Measurements from ENCODE around the gene PPIF.
A peak's percentile ranks its signal among the peaks of the same experiment; 100 is the strongest.

PPIF gene

DNA sequence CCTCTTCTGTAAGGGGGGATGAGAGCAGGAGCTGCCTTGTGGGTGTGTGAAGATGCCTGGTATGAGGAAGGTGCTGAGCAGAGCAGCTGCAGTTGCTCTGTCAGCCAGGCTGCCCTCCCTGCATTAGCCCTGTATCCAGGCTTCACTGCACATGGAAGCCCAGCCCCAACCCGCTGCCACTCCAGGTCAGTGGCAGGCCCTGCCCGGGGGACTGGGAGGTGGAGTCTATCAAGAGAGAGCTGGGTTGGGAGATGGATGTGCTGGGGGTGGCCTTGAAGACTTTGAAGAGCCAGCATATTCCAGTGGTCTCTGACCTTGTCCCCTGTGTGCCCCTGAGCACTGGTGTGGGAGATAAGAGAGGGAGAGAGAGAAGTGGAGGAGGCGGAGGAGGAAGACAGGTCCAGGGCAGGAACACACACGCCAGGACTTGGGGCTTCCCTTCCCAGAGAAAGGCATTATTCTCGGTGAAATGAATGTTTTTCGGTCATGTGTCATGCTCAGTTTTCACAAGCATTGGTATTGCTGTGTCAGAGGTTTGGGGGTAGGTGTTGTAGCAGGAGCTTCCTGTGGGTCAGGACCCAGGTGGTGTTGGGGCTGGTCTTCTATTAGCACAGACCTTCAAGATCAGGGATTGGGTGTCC lies 2.6 kb downstream of the PPIF start:
- DNase-seq, result no peak

DNA sequence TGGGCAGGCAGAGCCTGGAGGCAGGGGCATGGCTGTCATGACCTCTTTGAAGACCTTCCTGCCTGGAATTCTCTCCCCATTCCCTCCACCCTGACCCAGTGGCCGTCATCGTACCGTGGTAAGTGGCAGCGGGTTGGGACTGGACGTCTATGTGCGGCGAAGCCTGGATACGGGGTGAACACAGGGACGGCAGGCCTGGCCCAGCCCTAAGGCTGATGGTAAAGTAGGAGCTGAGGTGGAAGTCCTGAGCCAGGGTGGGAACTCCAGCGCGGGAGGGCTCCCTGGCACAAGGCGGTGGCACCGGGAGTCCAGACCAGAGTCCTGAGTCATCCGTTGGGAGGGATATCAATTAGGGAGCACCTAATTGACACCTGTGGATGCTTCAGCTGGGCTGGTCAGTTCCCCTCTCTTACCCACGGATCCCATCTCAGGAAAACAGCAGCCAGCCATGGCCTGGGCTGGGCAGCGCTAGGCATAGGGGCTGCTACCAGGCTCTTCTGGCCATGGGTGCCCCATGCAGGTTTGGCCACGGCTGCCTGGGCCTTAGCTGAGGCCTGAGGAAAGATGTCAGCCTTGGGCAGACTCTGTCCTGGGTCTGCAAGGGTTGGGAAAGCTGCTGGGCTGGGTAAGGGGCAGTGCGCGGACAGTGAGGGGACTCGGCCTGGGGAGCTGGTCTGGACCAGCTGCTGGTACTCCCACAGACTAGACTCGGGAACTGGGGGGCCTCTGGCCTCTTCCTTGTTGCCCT lies 3.3 kb downstream of the PPIF start:
- DNase-seq, result no peak

DNA sequence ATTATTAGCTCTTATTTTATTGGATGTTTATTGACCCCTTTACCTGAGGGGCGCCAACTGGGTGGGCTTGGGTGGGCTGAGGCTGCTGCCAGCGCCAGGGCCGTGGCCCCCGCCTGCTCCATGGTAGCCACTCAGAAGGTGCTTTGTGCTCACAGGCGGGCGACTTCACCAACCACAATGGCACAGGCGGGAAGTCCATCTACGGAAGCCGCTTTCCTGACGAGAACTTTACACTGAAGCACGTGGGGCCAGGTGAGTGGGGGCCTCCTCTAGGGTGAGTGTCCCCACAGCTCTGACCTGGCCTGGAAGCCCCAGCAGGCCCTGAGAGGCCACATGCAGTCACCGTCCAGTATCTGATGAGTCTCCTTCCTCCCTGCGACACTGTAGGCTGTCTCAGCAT lies 4.1 kb downstream of the PPIF start:
- no peak for DNase-seq

DNA sequence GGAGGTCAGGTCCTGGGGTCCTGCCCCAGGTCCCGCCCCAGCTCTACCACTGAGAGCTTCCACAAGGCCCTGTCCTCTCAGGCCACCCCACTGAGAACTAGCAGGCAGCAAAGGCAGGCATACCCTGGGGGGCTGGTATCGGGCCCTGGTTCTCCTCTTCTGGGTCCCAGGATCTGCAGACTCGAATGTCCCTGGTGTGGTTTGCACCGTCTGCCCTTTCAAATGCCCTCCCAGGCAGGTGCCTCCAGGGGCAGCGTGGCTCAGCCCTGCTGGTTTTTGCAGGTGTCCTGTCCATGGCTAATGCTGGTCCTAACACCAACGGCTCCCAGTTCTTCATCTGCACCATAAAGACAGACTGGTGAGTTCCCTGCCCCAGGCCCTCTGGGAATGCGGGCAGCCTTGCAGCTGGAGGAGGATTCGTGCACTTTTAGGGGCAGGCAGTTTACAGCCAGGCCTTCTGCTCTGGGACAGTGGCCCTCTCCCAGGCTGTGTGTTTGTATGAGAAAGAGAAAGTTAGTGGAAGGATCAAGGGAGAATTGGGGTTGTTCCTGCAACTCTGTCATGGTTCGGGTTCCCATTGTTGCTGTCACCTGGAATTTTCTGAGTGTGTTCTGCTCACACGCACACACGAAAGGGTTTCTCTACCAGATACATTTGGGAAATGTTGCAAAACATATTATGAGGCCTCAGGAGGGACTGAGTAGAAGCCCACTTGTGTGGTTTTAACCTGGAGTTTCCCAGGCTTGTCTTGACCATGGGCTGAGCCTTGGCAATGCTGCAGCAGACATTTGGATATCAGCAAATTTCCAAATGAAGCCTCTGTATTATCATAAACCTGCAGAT lies 5.0 kb downstream of the PPIF start:
- no peak for DNase-seq

DNA sequence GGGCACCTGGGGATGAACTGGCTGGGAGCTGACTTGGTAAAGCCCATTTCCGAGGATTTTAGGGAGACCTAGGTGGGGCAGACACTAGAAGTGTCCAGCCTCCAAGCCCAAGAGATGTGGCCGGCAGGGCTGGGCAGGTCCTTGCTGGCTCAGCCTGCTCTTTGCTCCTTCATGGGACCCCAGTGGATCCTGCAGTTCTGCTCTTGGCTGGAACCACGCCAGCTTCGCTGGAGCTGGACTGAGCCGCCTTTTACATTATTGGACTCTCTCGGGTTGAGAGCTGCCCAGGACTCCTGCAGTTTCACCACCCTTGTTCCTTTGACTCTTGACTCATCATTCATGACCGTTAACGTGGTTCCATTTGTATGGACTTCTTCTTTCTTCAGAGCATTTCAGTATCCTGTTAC lies 5.7 kb downstream of the PPIF start:
- no peak for DNase-seq

DNA sequence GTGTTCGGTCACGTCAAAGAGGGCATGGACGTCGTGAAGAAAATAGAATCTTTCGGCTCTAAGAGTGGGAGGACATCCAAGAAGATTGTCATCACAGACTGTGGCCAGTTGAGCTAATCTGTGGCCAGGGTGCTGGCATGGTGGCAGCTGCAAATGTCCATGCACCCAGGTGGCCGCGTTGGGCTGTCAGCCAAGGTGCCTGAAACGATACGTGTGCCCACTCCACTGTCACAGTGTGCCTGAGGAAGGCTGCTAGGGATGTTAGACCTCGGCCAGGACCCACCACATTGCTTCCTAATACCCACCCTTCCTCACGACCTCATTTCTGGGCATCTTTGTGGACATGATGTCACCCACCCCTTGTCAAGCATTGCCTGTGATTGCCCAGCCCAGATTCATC lies 6.5 kb downstream of the PPIF start:
- DNase-seq, result no peak

DNA sequence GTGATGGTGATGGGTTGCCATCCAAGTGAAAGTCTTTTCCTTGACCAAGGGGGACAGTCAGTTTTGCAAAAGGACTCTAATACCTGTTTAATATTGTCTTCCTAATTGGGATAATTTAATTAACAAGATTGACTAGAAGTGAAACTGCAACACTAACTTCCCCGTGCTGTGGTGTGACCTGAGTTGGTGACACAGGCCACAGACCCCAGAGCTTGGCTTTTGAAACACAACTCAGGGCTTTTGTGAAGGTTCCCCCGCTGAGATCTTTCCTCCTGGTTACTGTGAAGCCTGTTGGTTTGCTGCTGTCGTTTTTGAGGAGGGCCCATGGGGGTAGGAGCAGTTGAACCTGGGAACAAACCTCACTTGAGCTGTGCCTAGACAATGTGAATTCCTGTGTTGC lies 6.9 kb downstream of the PPIF start:
- DNase-seq, result no peak

DNA sequence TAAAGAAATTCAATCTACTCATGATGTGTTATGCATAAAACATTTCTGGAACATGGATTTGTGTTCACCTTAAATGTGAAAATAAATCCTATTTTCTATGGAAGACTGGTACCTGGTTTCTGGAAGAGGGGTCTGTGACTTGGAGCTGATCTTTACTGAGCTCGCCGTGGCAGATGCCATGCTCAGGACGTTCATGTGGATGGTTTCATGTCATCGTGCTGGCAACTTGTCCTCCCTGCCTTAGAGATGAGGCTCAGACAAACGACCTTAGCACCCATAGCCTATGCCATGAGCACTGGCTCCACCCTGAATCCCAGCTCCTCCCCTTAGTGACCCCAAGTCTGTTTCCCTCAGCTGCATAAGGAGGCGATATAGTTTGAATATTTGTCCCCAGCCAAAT lies 7.3 kb downstream of the PPIF start:
- DNase-seq, result no peak

DNA sequence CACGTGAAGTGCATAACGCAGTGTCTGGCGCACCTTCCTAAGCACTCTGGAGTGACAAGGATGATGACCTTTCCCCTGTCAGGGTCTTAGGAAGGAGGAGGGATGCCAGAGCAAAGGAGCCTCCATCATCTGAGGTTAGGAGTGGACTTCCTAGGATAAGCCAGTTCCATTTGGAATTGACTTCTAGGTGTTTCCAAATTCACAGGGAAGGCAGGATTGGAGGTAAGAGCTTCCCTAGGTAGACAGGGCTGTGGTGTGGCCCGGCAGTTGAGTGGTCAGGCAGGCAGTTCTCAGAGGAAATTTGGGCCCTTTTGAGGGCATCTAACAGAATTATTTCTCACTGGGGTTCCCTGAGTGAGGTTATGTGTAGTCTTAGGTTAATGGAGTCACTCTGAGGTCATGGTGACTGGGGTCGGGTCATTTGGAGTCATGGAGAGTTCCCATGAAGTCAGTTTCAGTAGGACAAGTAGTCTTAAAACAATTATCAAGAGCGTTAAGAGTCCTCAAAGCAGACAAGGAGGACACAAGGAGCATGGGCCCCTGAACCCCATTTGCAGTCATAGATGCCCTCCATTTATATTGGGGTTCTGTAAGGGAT lies 8.2 kb downstream of the PPIF start:
- DNase-seq, result no peak

DNA sequence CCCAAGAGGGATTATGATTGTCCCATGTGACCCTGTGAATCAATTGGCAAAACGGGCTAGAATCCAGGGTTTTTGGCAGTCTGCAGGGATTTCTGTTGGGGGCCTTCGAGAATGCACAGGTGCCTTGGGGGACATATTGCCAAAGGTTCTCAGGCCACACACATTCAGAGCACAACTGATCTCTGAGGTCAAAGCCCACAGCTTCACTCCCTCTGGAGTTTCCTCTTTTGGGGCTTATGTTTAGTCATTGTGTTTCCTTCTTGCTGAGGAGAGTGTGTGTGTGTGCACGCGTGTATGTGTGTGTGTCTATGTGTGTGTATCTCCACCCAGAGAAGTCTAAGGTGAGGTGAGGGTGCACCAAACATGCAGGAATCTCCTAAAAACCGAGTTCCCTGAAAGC lies 8.8 kb downstream of the PPIF start:
- DNase-seq, result no peak

DNA sequence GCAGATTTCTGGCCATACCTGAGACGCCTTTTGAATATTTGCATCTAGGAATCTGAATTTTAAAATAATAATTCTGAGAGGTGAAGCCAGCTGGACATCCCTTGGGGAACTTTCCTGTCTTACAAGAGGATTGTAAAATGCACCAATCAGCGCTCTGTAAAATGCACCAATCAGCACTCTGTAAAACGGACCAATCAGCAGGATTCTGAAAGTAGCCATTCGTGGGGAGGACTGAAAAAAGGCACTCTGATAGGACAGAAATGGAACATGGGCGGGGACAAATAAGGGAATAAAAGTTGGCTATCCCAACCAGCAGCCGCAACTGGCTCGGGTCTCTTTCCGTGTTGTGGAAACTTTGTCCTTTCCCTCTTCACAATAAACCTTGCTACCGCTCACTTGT lies 9.9 kb downstream of the PPIF start:
- no peak for DNase-seq

DNA sequence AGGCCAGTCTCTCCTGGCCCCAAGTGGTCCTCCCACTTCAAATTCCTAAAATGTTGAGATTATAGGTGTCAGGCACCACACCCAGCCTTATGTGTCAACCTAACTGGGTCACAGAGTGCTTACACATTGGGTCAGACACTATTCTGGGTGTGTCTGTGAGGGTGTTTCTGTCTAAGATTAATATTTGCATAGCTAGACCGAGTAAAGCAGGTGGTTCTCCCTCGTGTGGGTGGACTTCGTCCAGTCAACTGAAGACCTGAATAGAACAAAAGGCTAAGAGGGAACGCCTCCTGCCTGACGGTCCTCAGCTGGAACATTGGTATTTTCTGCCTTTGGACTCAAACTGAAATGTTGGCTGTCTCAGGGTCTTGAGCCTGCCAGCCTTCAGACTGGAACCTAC lies 11.5 kb downstream of the PPIF start:
- no peak for DNase-seq

DNA sequence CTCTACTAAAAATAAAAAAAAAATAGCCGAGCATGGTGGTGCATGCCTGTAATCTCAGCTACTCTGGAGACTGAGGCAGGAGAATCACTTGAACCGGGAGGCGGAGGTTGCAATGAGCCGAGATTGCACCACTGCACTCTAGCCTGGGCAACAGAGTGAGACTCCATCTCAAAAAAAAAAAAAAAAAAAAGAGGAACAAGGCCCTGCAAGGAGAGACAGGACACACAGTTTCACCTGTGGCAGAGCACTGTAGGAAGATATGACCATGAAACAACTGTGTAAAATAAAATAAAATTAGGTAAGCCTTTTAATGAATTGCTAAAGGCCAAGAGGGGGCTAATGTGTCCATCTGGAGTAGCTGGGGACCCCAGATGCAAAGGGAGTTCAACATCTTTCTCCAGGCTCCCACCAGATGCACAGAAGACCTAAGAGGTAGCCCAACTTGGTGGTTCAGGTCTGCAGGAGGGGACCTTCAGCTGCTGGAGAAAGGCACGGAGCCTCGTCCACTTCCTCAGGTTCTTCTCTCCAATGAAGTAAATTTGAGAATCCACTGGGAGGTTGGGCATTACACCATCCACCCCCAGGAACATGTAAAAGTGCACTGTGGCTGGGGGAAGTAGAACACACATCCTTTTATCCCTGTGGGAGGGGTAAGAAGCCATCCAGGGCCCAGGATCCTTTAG lies 12.7 kb downstream of the PPIF start:
- DNase-seq, result no peak

DNA sequence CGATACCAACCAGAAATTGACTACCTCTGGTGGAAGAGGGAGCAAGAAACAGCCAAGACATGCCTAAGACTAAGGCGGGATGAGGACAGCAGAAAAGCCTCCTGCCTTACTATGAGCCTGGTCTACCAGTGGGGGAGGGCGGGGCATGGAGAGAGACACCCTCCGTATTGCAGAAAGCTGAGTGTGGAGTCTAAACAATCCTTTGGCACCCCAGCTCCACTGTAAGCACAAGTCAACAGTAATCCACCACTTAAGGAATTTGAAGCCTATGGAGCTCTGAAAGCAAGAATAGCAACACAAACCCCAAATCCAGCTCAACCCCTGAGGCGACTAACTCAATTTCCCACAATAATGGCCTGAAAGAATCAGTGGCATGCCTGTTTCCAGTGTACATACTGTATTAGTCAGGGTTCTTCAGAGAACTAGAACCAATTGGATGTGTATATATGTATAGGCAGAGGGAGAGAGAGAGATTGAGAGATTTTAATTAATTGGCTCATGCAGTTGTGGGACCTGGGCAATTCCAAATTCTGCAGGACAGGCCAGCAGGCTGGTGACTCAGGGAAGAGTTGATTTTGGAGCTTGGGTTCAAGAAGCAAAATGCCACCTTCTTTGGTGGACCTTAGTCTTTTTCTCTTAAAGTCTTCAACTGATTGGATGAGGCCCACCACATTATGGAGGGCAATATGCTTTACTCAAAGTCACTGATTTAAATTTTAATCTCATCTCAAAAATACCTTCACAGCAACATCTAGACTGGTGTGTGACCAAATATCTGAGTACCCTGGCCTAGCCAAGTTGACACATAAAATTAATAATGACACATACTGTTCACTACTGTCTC lies 13.5 kb downstream of the PPIF start:
- no peak for DNase-seq

DNA sequence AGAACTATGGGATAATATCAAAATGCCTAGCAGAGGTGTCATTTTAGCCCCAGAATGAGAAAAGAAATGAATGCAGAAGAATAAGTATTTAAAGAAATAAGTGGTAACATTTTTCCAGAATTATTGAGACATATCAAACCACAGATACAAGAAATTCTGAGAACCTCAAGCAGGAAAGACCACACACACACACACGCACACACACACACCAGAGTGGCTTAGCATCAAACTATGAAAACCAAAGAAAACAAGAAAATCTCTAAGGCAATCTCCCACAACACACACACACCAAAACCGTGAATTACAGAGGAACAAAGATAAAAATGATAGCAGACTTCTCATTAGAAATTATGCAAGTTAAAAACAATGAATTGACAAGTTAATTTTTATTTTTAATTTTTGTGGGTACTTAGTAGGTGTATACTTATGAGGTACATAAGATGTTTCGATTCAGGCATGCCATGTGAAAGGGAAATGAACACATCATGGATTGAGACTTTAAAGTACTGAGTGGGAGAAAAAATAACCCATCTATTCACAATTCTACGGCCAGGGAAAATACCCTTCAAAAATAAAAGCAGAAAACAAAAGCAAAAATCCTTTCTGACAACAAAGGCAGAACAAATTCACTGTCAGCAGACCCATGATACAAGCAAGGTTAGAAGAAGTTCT lies 14.6 kb downstream of the PPIF start:
- DNase-seq, result no peak

DNA sequence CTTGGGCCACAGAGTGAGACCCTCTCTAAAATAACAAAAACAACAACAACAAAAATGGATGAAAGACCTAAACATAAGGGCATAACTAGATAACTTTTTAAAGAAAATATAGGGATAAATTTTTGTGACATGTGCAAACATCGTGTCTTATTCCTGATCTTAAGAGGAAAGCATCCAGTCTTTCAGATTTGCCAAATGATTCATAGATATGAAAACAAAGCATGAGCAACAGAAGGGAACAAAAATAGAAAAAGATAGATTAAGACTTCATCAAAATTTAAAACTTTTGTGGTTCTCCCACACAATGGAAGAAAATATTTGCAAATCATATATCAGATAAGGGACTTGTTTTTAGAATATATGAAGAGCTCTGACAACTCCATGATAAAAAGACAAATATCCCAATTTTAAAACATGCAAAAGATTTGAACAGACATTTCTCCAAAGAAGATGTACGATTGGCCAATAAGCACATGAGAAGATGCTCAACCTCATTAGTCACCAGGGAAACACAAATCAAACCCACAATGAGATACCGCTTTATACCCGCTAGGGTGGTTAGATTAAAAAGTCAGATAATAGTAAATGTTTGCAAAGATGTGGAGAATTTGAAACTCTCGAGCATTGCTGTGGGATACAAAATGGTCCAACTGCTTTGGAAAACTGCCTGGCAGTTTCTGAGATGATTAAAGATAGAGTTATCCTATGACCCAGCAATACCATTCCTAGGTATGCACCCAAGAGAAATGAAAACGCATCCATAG lies 20.3 kb downstream of the PPIF start:
- no peak for DNase-seq

DNA sequence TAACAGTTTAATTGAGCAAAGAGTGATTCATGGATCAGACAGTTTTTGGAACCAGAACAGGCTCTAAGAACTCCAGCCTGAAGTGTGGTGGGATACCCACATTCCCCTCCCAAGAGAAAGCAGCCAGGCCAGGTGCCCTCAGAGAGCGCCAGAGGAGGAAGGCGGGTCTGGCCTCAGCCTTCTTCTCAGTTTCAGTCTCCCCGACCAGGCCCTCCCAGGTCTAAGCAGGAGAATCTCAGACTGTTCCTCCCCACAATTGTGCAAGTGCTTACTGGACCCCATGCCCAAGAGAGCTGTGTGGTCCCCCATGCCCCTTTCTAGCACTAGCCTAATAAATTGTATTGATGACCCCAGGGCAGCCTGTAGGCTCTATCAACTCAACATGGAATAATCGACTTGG lies 25.6 kb downstream of the PPIF start:
- DNase-seq, result no peak

DNA sequence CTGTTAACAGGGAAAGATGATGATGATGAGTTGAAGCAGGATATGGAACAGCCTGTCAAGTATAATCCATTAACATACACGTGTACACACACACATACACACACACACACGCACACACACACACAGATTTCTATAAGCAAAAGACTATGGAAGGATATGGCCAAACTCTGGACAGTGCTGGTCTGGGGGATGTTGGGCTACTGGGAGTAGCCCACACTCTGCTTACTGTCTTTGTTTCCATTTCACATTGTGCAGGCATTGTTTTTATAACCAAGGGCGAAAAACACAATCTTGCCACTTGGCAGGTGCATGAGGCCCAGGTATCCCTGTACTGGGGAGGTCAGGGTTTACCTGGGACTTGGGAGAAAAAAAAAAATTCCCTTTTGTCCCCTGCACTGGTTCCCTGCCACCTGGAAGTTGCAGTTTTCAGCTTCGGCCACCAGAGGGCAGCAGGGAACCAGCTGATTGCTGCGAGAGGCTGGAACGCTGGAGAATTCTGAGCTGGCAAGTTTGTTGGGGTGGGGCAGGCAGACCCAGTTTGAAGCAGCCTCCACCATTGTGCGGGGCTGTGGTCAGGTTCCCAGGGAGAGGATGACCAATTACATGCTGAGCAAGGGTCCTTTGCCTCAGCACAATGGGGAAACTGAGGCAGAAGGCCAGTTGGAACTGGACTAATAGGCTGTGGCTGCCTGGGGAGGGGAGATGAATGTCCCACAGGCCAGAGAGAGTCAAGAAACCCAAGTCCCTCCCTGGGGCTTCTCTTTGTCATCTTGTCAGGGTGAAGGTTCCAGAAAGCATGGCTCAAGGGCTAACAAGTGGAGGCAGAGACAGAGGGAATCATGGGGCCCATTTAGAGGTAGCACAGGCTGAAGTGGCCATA lies 27.3 kb downstream of the PPIF start:
- peak; percentile 79 for DNase-seq

DNA sequence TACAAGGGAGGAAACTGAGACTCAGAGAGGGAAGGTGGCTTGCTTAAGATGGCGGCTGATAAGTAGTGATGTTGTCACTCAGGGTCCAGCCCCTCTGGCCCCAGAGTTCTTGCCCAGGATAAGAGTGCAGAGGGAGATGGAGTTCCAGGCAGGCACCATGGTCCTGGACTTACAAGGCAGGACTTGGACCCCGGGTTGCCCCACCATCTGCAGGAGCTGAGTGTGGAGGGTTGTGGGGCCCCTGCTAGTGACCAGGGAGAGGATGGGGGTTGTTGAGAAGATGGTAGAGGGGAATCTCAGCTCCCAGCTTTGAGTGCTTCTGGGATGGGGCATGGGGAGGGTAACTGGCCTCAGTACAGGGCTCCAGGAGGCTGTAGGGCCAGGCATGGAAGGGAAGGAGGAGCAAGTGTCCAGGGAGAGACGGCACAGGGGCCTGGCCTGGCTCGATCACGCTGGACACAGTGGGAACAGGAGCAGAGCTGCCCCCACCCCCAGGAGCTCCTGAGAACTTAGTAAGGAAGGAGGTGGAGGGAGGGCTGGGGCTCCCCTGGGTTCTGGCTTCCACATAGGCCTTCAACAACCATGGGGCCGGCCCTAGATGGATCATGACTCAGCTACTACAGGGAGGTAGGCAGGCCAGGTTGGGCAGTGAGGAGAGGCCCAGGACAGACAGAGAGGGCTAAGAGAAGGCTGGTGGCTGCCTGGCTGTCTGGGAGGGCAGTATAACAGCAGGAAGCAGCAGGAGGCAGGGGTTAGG lies 28.2 kb downstream of the PPIF start:
- DNase-seq, result no peak
